Kidney (tissue), 14 donors: Measurements from ENCODE around the gene ZDHHC18. TPM values are rescaled to one million over a fixed set of nuclear protein-coding genes. Genes with fewer than 3 reads are reported as not detected.
A peak's percentile ranks its signal among the peaks of the same experiment; 100 is the strongest.
"Not testable (repeated sequence)": the region's sequence is repeated elsewhere in the genome, so short reads cannot be mapped to it uniquely, and the experiment has no call there.

Experiments
- DNase-seq, 5 donors: peaks; one replicate each; pipeline ENCODE4 v3.0.0-alpha.2; 2013 to 2020
- FAIRE-seq: peaks from 2 replicates; lab custom pipeline; 2012; peaks lifted over from hg19 to GRCh38; lab: Jason Lieb, UNC
- H3K27ac ChIP-seq, 2 donors: one replicate each; pipeline ENCODE4 v1.7.0; 2013; ENCODE audit warnings: low read depth in 2 of 2, low read length in 2 of 2, inconsistent platforms in 1 of 2
- H3K27me3 ChIP-seq: one replicate; pipeline ENCODE4 v1.7.1; 2013; ENCODE audit warnings: low read length, inconsistent platforms; ENCODE audit not compliant: control insufficient read depth, insufficient read depth
- H3K36me3 ChIP-seq, 3 donors: one replicate each; pipeline versions ENCODE4 v1.7.0 to v1.7.1; 2013; ENCODE audit warnings: low read length in 3 of 3, control low read depth in 1 of 3, inconsistent platforms in 1 of 3; ENCODE audit not compliant: insufficient read depth in 3 of 3, control insufficient read depth in 2 of 3
- H3K4me1 ChIP-seq, 3 donors: one replicate each; pipeline versions ENCODE4 v1.7.0 to v1.7.1; 2013; ENCODE audit warnings: low read length in 3 of 3, inconsistent platforms in 1 of 3, low read depth in 1 of 3; ENCODE audit not compliant: control insufficient read depth in 2 of 3, insufficient read depth in 2 of 3
- H3K4me3 ChIP-seq, 3 donors: one replicate each; pipeline versions ENCODE4 v1.7.0 to v1.8.1; 2013; ENCODE audit warnings: low read length in 3 of 3, control low read depth in 1 of 3, inconsistent platforms in 1 of 3
- H3K9ac ChIP-seq, 3 donors: one replicate each; pipeline versions ENCODE4 v1.7.0 to v1.7.1; 2013; ENCODE audit warnings: low read length in 3 of 3, control low read depth in 1 of 3, inconsistent platforms in 1 of 3
- H3K9me3 ChIP-seq, 3 donors: one replicate each; pipeline versions ENCODE4 v1.7.0 to v1.7.1; 2013; ENCODE audit warnings: low read length in 3 of 3, control low read depth in 1 of 3, inconsistent platforms in 1 of 3; ENCODE audit not compliant: control insufficient read depth in 2 of 3, insufficient read depth in 1 of 3
- CTCF ChIP-seq: IDR thresholded peaks from 3 replicates; pipeline ENCODE4 v1.5.1; 2012; ENCODE audit warnings: mild to moderate bottlenecking, moderate library complexity, borderline replicate concordance; ENCODE audit not compliant: insufficient read depth; ENCODE audit errors: extremely low read depth
- intact Hi-C: fragments of 100-400 bp; cut with DNase I; formaldehyde crosslinking; loops from one replicate; pipeline ENCODE4 v1.11.1; 2022
- polyA plus RNA-seq: library from polyadenylated mRNA; stranded (reverse); fragments of 350-450 nt; fragmentation: Illumina TruSeq; extraction: RNeasy Lipid Tissue Mini Kit (QIAGEN cat#74804); gene quantifications from one replicate; pipeline ENCODE4 v1.2.3, GENCODE V29; 2014; ENCODE audit warnings: low read depth, low replicate concordance; ENCODE audit not compliant: insufficient read depth
- total RNA-seq: library from RNA; stranded (reverse); fragmentation: NEBNext Ultra II Directional; extraction: Animal tissue kit (Norgen Biotek cat#: 25700); gene quantifications from one replicate; pipeline ENCODE4 v1.2.1, GENCODE V29; 2021
- donor health status: control.
- donor health status: control.
- donor health status: control.
- donor health status: control.
- donor health status: control.
- donor health status: DM: yes; HTN: yes; CAD: no.
- donor health status: Normal renal cell carcinoma (clear cell type).

The ZDHHC18 gene
- total and polyA plus RNA-seq, 2 donors from 2014 or later: 6.7 to 15.6 TPM

- H3K27ac ChIP-seq: no peak within 1 kb of the TSS
- DNase-seq: peak; percentile 22 to 93 (median 45)
- peak within 1 kb of the TSS in 1 of 3 donors; percentile 87 for H3K4me3 ChIP-seq
Observed at GRCh38 chr1:26862781-26863684, 36.5 kb downstream of the ZDHHC18 start, which contains the start of gene SFN. Gene SFN, plus strand, starts transcription at chr1:26863149. Its CDS starts 64 bp downstream, at chr1:26863213.

GRCh38 chr1:26863685-26864077 is 37.2 kb downstream of the ZDHHC18 start:
- H3K36me3 ChIP-seq: no peaks in the 10 kb centered on the region

More at GRCh38 chr1:26862781-26863684, 36.5 kb downstream of the ZDHHC18 start, which contains the start of gene SFN:
- no peaks in the 10 kb centered on the region for H3K9me3 ChIP-seq
- no peak for FAIRE-seq
- no peak within 1 kb of the TSS for H3K9ac ChIP-seq
- no peaks in the 10 kb centered on the region for H3K27me3 ChIP-seq
- TF ChIP-seq CTCF: no peak
- no peaks in the 10 kb centered on the region for H3K36me3 ChIP-seq
- H3K4me1 ChIP-seq: peaks cover 0 to 5% (median 0%) of the 10 kb centered on the region in 3 donors
- intact Hi-C loops: no loop called here

GRCh38 chr1:26864610-26865480 is 38.4 kb downstream of the ZDHHC18 start:
- FAIRE-seq (peak; percentile 89), DNase-seq (peak; percentile 98 to 99 (median 99))
- H3K9ac ChIP-seq: peak overlapping the region; percentile 47 to 98 (median 98)
- H3K4me3 ChIP-seq: peak overlapping the region; percentile 75 to 87 (median 86)
- intact Hi-C loops: no loop called here
- TF ChIP-seq CTCF: no peak
- peaks cover 0 to 5% (median 0%) of the 10 kb centered on the region in 3 donors for H3K4me1 ChIP-seq
- H3K9me3 ChIP-seq: no peaks in the 10 kb centered on the region
- peak overlapping the region; percentile 97 to 100 for H3K27ac ChIP-seq
- no peaks in the 10 kb centered on the region for H3K27me3 ChIP-seq
- no peaks in the 10 kb centered on the region for H3K36me3 ChIP-seq

More at GRCh38 chr1:26863685-26864077, 37.2 kb downstream of the ZDHHC18 start:
- H3K4me1 ChIP-seq: peaks cover 0 to 5% (median 0%) of the 10 kb centered on the region in 3 donors
- no peaks in the 10 kb centered on the region for H3K9me3 ChIP-seq
- TF ChIP-seq CTCF: no peak
- FAIRE-seq: no peak
- H3K9ac ChIP-seq: no peak overlapping the region
- no peaks in the 10 kb centered on the region for H3K27me3 ChIP-seq
- H3K27ac ChIP-seq: no peak overlapping the region
- DNase-seq: peak in 2 of 5 donors; percentile 51 to 76
- intact Hi-C loops: no loop called here
- no peak overlapping the region for H3K4me3 ChIP-seq

- H3K9me3 ChIP-seq, H3K27me3 ChIP-seq, DNase-seq, H3K4me3 ChIP-seq, intact Hi-C loops, H3K9ac ChIP-seq, H3K36me3 ChIP-seq, FAIRE-seq, H3K27ac ChIP-seq, H3K4me1 ChIP-seq: not testable (repeated sequence)
Observed at GRCh38 chr1:26873097-26873496, 46.6 kb downstream of the ZDHHC18 start.
